GM12878 (cell line): ENCODE measurements around the gene TBC1D24. TPM values are rescaled to one million over a fixed set of nuclear protein-coding genes. Genes with fewer than 3 reads are reported as not detected.

Source experiments
- BACH1 ChIP-seq: fragments of 450-650 bp; IDR thresholded peaks from 2 replicates; pipeline ENCODE4 v1.6.1; 2017; ENCODE audit warnings: mild to moderate bottlenecking, borderline replicate concordance
- CBFB ChIP-seq: IDR thresholded peaks from 2 replicates; pipeline ENCODE4 v1.6.1; 2016; ENCODE audit warnings: antibody characterized with exemption, low read depth
- CEBPB ChIP-seq, 2 experiments: fragments of 150-350 bp in 1 of 2; IDR thresholded peaks; 2 replicates each; pipeline ENCODE4 v1.6.1; 2012 to 2014; ENCODE audit warnings: low read depth in 2 of 2, low read length in 2 of 2, borderline replicate concordance in 1 of 2, inconsistent platforms in 1 of 2
- EGR1 ChIP-seq, 2 experiments: IDR thresholded peaks; 1 replicate in 1 of 2; 2 replicates in 1 of 2; pipeline ENCODE4 v1.6.1; 2011 to 2012; ENCODE audit warnings: low read depth in 2 of 2, low read length in 2 of 2, borderline replicate concordance in 1 of 2, mild to moderate bottlenecking in 1 of 2, moderate library complexity in 1 of 2
- ETV6 ChIP-seq, 2 experiments: fragments of 450-650 bp in 1 of 2; IDR thresholded peaks in 1 of 2; conservative IDR thresholded peaks in 1 of 2; 2 replicates each; pipeline ENCODE4 v1.6.1; 2014; ENCODE audit warnings: antibody characterized with exemption in 1 of 2, borderline replicate concordance in 1 of 2, low read depth in 1 of 2, mild to moderate bottlenecking in 1 of 2, moderate library complexity in 1 of 2
- EZH2 ChIP-seq: IDR thresholded peaks from 2 replicates; pipeline ENCODE4 v1.6.1; 2012; ENCODE audit warnings: low read depth, mild to moderate bottlenecking, control low read depth, inconsistent platforms, low read length, borderline replicate concordance; ENCODE audit not compliant: control insufficient read depth
- GABPA ChIP-seq: IDR thresholded peaks from 2 replicates; pipeline ENCODE4 v1.6.1; 2014; ENCODE audit warnings: antibody characterized with exemption, low read depth, mild to moderate bottlenecking, inconsistent platforms
- IKZF1 ChIP-seq: fragments of 450-650 bp; conservative IDR thresholded peaks from 2 replicates; pipeline ENCODE4 v1.6.1; 2017; ENCODE audit warnings: antibody characterized with exemption, mild to moderate bottlenecking
- SIN3A ChIP-seq: IDR thresholded peaks from 2 replicates; pipeline ENCODE4 v1.6.1; 2012; ENCODE audit warnings: low read depth, low read length, improper control_type of control experiment
- ZNF207 ChIP-seq: fragments of 450-650 bp; IDR thresholded peaks from 2 replicates; pipeline ENCODE4 v1.6.1; 2014; ENCODE audit warnings: antibody characterized with exemption, mild to moderate bottlenecking, borderline replicate concordance
- polyA plus RNA-seq, 11 experiments: library from polyadenylated mRNA; depleted of rRNA in 4 of 11; unstranded in 6 of 11; stranded (reverse) in 5 of 11; fragments of >200 nt; fragmentation: Nextera tagmentation in 4 of 11; fragmentation: Illumina TruSeq in 1 of 11; extraction: Ambion mirVana in 4 of 11; extraction: Trizol in 1 of 11; gene quantifications; 1 replicate in 1 of 11; 2 replicates in 10 of 11; pipeline versions ENCODE4 v1.2.1 to v1.2.3, GENCODE V29; 2011 to 2016; ENCODE audit warnings: inconsistent platforms in 2 of 11, missing spikeins in 2 of 11, low read depth in 1 of 11
- total RNA-seq, 4 experiments: library from RNA; depleted of rRNA in 3 of 4; stranded (reverse); fragments of >200 nt in 3 of 4; fragmentation: Illumina TruSeq in 1 of 4; extraction: Trizol in 1 of 4; gene quantifications; 2 replicates each; pipeline versions ENCODE4 v1.2.1 to v1.2.3, GENCODE V29; 2013 to 2021
- TF ChIP-seq, protein P1 (sequence below): fragments of 450-650 bp; formaldehyde crosslinking; IDR thresholded peaks from 2 replicates; pipeline ENCODE4 v1.4.0; 2020; ENCODE audit warnings: mild to moderate bottlenecking, moderate library complexity
- TF ChIP-seq, protein P2 (sequence below): fragments of 450-650 bp; IDR thresholded peaks from 2 replicates; pipeline ENCODE4 v1.6.1; 2017; ENCODE audit warnings: antibody characterized with exemption, mild to moderate bottlenecking, moderate library complexity
- TF ChIP-seq, protein P3 (sequence below): IDR thresholded peaks from 2 replicates; pipeline ENCODE4 v1.6.1; 2012; ENCODE audit warnings: low read depth, low read length, improper control_type of control experiment
- TF ChIP-seq, protein P4 (sequence below): fragments of 150-350 bp; IDR thresholded peaks from 2 replicates; pipeline ENCODE4 v1.6.1; 2014; ENCODE audit warnings: mild to moderate bottlenecking, low read depth, low read length
- TF ChIP-seq, protein P5 (sequence below): IDR thresholded peaks from 2 replicates; pipeline ENCODE4 v1.6.1; 2011; ENCODE audit warnings: low read depth, low read length, improper control_type of control experiment, borderline replicate concordance
- TF ChIP-seq, protein P6 (sequence below): IDR thresholded peaks from 2 replicates; pipeline ENCODE4 v1.6.1; 2011; ENCODE audit warnings: low read depth, mild to moderate bottlenecking, low read length, moderate library complexity, borderline replicate concordance; ENCODE audit errors: extremely low read depth

Gene TBC1D24
- total and polyA plus RNA-seq, 10 of the 15 experiments (the other 5 are each of a cell fraction or from before 2014, with no cell fraction given) = 1.1 to 9.6 (median 4.5) TPM

DNA sequence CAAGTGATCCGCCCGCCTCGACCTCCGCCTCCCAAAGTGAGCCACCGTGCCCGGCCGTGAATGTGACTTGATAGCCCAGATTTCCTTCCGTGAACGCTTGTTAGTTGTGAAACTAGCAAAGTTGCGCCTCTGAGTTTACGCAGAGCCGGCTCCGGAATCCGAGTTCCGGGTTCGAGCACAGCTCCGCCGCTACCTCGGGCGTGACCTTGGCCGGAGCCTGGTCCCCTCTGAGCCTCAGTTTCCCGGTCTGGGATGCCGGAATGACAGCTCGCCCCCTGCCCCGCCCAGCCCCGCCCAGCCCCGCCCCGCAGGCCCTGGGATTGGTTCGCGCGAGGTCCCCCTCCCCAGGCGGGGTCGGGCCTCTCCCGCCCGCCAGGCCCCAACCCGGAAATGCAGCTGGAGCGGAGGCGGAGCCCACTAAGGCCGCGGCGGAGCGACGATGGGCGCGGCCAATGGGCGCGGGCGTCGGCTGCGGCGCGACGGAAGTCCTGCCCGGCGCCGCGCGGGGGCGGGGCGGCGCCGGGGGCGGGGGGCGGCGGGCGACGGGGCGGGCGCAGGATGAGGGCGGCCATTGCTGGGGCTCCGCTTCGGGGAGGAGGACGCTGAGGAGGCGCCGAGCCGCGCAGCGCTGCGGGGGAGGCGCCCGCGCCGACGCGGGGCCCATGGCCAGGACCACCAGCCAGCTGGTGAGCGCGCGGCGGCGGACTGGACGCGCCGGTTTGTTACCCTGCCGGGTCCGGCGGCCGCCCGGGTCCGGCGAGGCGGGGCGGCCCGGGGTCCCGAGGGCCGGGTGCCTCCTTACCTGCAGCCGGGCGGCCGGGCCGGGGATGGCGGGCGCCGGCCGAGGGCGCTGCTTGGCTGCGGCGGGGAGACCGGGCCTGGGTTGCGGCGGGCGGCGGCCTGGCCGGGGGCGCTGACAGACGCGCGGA is 62.8 kb downstream of the TBC1D24 start, which contains the start of gene PDPK1 (continued):
- TF ChIP-seq, protein P1, sequence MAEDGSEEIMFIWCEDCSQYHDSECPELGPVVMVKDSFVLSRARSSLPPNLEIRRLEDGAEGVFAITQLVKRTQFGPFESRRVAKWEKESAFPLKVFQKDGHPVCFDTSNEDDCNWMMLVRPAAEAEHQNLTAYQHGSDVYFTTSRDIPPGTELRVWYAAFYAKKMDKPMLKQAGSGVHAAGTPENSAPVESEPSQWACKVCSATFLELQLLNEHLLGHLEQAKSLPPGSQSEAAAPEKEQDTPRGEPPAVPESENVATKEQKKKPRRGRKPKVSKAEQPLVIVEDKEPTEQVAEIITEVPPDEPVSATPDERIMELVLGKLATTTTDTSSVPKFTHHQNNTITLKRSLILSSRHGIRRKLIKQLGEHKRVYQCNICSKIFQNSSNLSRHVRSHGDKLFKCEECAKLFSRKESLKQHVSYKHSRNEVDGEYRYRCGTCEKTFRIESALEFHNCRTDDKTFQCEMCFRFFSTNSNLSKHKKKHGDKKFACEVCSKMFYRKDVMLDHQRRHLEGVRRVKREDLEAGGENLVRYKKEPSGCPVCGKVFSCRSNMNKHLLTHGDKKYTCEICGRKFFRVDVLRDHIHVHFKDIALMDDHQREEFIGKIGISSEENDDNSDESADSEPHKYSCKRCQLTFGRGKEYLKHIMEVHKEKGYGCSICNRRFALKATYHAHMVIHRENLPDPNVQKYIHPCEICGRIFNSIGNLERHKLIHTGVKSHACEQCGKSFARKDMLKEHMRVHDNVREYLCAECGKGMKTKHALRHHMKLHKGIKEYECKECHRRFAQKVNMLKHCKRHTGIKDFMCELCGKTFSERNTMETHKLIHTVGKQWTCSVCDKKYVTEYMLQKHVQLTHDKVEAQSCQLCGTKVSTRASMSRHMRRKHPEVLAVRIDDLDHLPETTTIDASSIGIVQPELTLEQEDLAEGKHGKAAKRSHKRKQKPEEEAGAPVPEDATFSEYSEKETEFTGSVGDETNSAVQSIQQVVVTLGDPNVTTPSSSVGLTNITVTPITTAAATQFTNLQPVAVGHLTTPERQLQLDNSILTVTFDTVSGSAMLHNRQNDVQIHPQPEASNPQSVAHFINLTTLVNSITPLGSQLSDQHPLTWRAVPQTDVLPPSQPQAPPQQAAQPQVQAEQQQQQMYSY = no peak
- TF ChIP-seq ZNF207 = no peak
- peak in 1 of 2 experiments; percentile 81; a peak in 2 of 3 replicates for TF ChIP-seq EGR1 (IDR thresholded peaks at IDR 0.05; ENCODE audit: borderline replicate concordance in 1 of 2, low read depth in 2 of 2, low read length in 2 of 2)
- no peak for TF ChIP-seq EZH2
- TF ChIP-seq CEBPB (IDR thresholded peaks at IDR 0.05; ENCODE audit: borderline replicate concordance in 1 of 2, low read depth in 2 of 2, low read length in 2 of 2) = no peak
- TF ChIP-seq, protein P2, sequence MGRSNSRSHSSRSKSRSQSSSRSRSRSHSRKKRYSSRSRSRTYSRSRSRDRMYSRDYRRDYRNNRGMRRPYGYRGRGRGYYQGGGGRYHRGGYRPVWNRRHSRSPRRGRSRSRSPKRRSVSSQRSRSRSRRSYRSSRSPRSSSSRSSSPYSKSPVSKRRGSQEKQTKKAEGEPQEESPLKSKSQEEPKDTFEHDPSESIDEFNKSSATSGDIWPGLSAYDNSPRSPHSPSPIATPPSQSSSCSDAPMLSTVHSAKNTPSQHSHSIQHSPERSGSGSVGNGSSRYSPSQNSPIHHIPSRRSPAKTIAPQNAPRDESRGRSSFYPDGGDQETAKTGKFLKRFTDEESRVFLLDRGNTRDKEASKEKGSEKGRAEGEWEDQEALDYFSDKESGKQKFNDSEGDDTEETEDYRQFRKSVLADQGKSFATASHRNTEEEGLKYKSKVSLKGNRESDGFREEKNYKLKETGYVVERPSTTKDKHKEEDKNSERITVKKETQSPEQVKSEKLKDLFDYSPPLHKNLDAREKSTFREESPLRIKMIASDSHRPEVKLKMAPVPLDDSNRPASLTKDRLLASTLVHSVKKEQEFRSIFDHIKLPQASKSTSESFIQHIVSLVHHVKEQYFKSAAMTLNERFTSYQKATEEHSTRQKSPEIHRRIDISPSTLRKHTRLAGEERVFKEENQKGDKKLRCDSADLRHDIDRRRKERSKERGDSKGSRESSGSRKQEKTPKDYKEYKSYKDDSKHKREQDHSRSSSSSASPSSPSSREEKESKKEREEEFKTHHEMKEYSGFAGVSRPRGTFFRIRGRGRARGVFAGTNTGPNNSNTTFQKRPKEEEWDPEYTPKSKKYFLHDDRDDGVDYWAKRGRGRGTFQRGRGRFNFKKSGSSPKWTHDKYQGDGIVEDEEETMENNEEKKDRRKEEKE = no peak
- peak; percentile 71; the same call in 1 of the 2 replicates for TF ChIP-seq GABPA
- no peak for TF ChIP-seq CBFB
- TF ChIP-seq, protein P3, sequence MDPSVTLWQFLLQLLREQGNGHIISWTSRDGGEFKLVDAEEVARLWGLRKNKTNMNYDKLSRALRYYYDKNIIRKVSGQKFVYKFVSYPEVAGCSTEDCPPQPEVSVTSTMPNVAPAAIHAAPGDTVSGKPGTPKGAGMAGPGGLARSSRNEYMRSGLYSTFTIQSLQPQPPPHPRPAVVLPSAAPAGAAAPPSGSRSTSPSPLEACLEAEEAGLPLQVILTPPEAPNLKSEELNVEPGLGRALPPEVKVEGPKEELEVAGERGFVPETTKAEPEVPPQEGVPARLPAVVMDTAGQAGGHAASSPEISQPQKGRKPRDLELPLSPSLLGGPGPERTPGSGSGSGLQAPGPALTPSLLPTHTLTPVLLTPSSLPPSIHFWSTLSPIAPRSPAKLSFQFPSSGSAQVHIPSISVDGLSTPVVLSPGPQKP = no peak
- no peak for TF ChIP-seq SIN3A
- TF ChIP-seq, protein P4, sequence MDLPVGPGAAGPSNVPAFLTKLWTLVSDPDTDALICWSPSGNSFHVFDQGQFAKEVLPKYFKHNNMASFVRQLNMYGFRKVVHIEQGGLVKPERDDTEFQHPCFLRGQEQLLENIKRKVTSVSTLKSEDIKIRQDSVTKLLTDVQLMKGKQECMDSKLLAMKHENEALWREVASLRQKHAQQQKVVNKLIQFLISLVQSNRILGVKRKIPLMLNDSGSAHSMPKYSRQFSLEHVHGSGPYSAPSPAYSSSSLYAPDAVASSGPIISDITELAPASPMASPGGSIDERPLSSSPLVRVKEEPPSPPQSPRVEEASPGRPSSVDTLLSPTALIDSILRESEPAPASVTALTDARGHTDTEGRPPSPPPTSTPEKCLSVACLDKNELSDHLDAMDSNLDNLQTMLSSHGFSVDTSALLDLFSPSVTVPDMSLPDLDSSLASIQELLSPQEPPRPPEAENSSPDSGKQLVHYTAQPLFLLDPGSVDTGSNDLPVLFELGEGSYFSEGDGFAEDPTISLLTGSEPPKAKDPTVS = no peak
- TF ChIP-seq, protein P5, sequence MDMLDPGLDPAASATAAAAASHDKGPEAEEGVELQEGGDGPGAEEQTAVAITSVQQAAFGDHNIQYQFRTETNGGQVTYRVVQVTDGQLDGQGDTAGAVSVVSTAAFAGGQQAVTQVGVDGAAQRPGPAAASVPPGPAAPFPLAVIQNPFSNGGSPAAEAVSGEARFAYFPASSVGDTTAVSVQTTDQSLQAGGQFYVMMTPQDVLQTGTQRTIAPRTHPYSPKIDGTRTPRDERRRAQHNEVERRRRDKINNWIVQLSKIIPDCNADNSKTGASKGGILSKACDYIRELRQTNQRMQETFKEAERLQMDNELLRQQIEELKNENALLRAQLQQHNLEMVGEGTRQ = no peak
- TF ChIP-seq ETV6 (conservative IDR thresholded peaks at IDR 0.05 in 1 of 2, IDR thresholded peaks at IDR 0.05 in 1 of 2; ENCODE audit: borderline replicate concordance in 1 of 2, low read depth in 1 of 2) = no peak
- peak; percentile 77 for TF ChIP-seq BACH1
- peak; percentile 56; the same call in 1 of the 2 replicates for TF ChIP-seq IKZF1
- TF ChIP-seq, protein P6, sequence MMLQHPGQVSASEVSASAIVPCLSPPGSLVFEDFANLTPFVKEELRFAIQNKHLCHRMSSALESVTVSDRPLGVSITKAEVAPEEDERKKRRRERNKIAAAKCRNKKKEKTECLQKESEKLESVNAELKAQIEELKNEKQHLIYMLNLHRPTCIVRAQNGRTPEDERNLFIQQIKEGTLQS = no peak
